ENCODE data around the gene RABEP1.

GRCh38 chr17:5379351-5380107 lies 97.4 kb downstream of the RABEP1 start:
- TF ChIP-seq EZH2phosphoT487 (IDR thresholded peaks at IDR 0.05; ENCODE audit: borderline replicate concordance, low read depth) (no peak), TCF12 (IDR thresholded peaks at IDR 0.05) (no peak), CTCF (IDR thresholded peaks at IDR 0.05) (no peak), FOXM1 (IDR thresholded peaks at IDR 0.05; ENCODE audit: low read depth) (no peak), SIN3A (IDR thresholded peaks at IDR 0.05; ENCODE audit: borderline replicate concordance, low read depth, low read length) (no peak), JUND (IDR thresholded peaks at IDR 0.05) (no peak), POLR2AphosphoS5 (IDR thresholded peaks at IDR 0.05; ENCODE audit: low read depth, low read length) (no peak), SMC3 (IDR thresholded peaks at IDR 0.05; ENCODE audit: low read depth, low read length) (no peak), MAX (IDR thresholded peaks at IDR 0.05; ENCODE audit: low read depth) (no peak), TEAD4 (IDR thresholded peaks at IDR 0.05; ENCODE audit: borderline replicate concordance, insufficient read depth) (no peak)
